ENCODE results near the gene PCGF2. TPM values are rescaled to one million over a fixed set of nuclear protein-coding genes. Genes with fewer than 3 reads are reported as not detected.
A peak's percentile ranks its signal among the peaks of the same experiment; 100 is the strongest.

The PCGF2 gene
- total RNA-seq, 2 experiments from 2014 or later, result 12.8 to 47.3 TPM

DNA sequence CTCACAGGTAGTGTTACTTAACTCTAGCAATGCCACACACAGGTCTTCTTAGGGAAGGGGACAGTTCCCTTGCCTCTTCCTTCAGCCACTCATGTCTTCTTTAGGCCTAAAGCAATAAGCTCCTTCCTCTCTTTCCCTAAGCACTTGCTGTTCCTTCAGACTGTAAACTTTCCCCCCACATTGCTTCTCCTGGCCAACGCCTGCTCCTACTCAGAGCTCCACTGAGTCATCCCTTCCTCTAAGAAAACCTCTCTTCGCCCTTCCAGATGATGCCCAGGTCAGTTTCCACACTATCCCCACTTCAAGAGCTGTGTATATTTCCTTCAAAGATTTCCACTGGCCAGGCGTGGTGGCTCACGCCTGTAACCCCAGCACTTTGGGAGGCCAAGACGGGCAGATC lies 60.9 kb downstream of the PCGF2 start:
- no peaks in the 10 kb centered on the region for H4K20me1 ChIP-seq (ENCODE audit: insufficient read depth, low read length)
- DNase-seq (ENCODE audit: low spot score), result no peak
- intact Hi-C loops (cut with micrococcal nuclease; ENCODE audit: unreplicated experiment), result no loop called here
- H3K27ac ChIP-seq (ENCODE audit: low read depth, low read length, poor library complexity, severe bottlenecking), result no peak overlapping the region
- no TSS peak for BruUV-seq (replicated peaks)
- no peak overlapping the region for H2AFZ ChIP-seq (ENCODE audit: low read length)
- H3K79me2 ChIP-seq (ENCODE audit: insufficient read depth, low read depth, low read length), result no peaks in the 10 kb centered on the region
- H3K4me2 ChIP-seq (ENCODE audit: low read length), result no peak overlapping the region
- H3K36me3 ChIP-seq (ENCODE audit: insufficient read depth, low read length), result no peaks in the 10 kb centered on the region
- no peak overlapping the region for H3K4me3 ChIP-seq (ENCODE audit: low read depth, low read length, poor library complexity, severe bottlenecking)
- ChIA-PET CTCF (ENCODE audit: unreplicated experiment) (no interaction called here), POLR2A (no interaction called here)
- H3K9me3 ChIP-seq (ENCODE audit: low read length), result no peaks in the 10 kb centered on the region
- no peak for TF ChIP-seq EZH2phosphoT487 (IDR thresholded peaks at IDR 0.05; ENCODE audit: borderline replicate concordance, low read depth, low read length)
- no peak for TF ChIP-seq CTCF (conservative IDR thresholded peaks at IDR 0.05; ENCODE audit: low read length)
- H3K4me1 ChIP-seq (ENCODE audit: insufficient read depth, low read length, poor library complexity, severe bottlenecking), result peaks cover 3% of the 10 kb centered on the region
- no peaks in the 10 kb centered on the region for H3K9me2 ChIP-seq (ENCODE audit: insufficient read depth, low read length)

- Histone ChIP-seq H3K9me3 (ENCODE audit: low read length) (no peaks in the 10 kb centered on the region), H3K4me2 (ENCODE audit: low read length) (no peak overlapping the region), H3K4me3 (ENCODE audit: low read depth, low read length, poor library complexity, severe bottlenecking) (no peak overlapping the region), H3K9me2 (ENCODE audit: insufficient read depth, low read length) (no peaks in the 10 kb centered on the region), H3K79me2 (ENCODE audit: insufficient read depth, low read depth, low read length) (no peaks in the 10 kb centered on the region), H3K36me3 (ENCODE audit: insufficient read depth, low read length) (no peaks in the 10 kb centered on the region), H3K27ac (ENCODE audit: low read depth, low read length, poor library complexity, severe bottlenecking) (no peak overlapping the region), H3K4me1 (ENCODE audit: insufficient read depth, low read length, poor library complexity, severe bottlenecking) (no peaks in the 10 kb centered on the region), H2AFZ (ENCODE audit: low read length) (no peak overlapping the region), H4K20me1 (ENCODE audit: insufficient read depth, low read length) (no peaks in the 10 kb centered on the region)
- no peak for DNase-seq (ENCODE audit: low spot score)
- TF ChIP-seq EZH2phosphoT487 (IDR thresholded peaks at IDR 0.05; ENCODE audit: borderline replicate concordance, low read depth, low read length) (no peak), CTCF (conservative IDR thresholded peaks at IDR 0.05; ENCODE audit: low read length) (no peak)
- CTCF ChIA-PET (ENCODE audit: unreplicated experiment), result interaction anchor here (0.5 kb wide), 1 partner anchor 27 kb away, joined by 4 read pairs; no protein-coding TSS in a partner anchor
- intact Hi-C loops (cut with micrococcal nuclease; ENCODE audit: unreplicated experiment), result no loop called here
- BruUV-seq (replicated peaks), result no TSS peak
- POLR2A ChIA-PET, result no interaction called here
These were observed 62.6 kb downstream of the PCGF2 start for GRCh38 chr17:38685491-38685890.

Small RNA genes lying within 50 kb of the gene (microRNA-seq; reads per million reads assigned to microRNA genes)
- gene MIR4726 (ENCODE audit: borderline replicate concordance) (2.3 reads per million), gene MIR4734 (ENCODE audit: borderline replicate concordance) (3.8 reads per million)

Small RNA genes lying within 50 kb of the gene (small RNA-seq; reads per million reads assigned to genes)
- gene MIR4726 (not detected), gene MIR4734 (not detected), gene RNA5SP440 (2.0 reads per million, percentile 78 among the genes with 10 or more reads in this experiment), gene RNU6-866P (not detected)

Other genes with a start within 250 kb of the PCGF2 start
- 0.15 and 1.5 TPM in 2 replicates for gene SRCIN1, start 142.4 kb downstream of the PCGF2 start, total RNA-seq (2014; rRNA removed; shearing (Covaris generic))
- 4.6 and 4.9 TPM in 2 replicates for gene SRCIN1, start 142.4 kb downstream of the PCGF2 start, total RNA-seq (2022)
- 8.3 and 11.8 TPM in 2 replicates for gene EPOP, start 73.4 kb downstream of the PCGF2 start, total RNA-seq (2014; rRNA removed; shearing (Covaris generic))
- 21.7 and 27.2 TPM in 2 replicates for gene EPOP, start 73.4 kb downstream of the PCGF2 start, total RNA-seq (2022)
- 81.7 and 94.9 TPM in 2 replicates for gene MLLT6, start 43.1 kb downstream of the PCGF2 start, total RNA-seq (2014; rRNA removed; shearing (Covaris generic))
- 174 and 175 TPM in 2 replicates for gene MLLT6, start 43.1 kb downstream of the PCGF2 start, total RNA-seq (2022)
- gene CISD3, start 18.0 kb downstream of the PCGF2 start, total RNA-seq (2014; rRNA removed; shearing (Covaris generic)), result 11.4 and 13.4 TPM in 2 replicates
- 24.9 and 25.1 TPM in 2 replicates for gene CISD3, start 18.0 kb downstream of the PCGF2 start, total RNA-seq (2022)
- 290 and 348 TPM in 2 replicates for gene PSMB3, start 4.4 kb upstream of the PCGF2 start, total RNA-seq (2014; rRNA removed; shearing (Covaris generic))
- 231 and 246 TPM in 2 replicates for gene PSMB3, start 4.4 kb upstream of the PCGF2 start, total RNA-seq (2022)
- gene PIP4K2B, start 51.2 kb upstream of the PCGF2 start, total RNA-seq (2014; rRNA removed; shearing (Covaris generic)), result 23.6 and 33.0 TPM in 2 replicates
- 37.8 and 38.6 TPM in 2 replicates for gene PIP4K2B, start 51.2 kb upstream of the PCGF2 start, total RNA-seq (2022)
- 22.2 and 25.4 TPM in 2 replicates for gene CWC25, start 77.0 kb upstream of the PCGF2 start, total RNA-seq (2014; rRNA removed; shearing (Covaris generic))
- 26.8 and 30.8 TPM in 2 replicates for gene CWC25, start 77.0 kb upstream of the PCGF2 start, total RNA-seq (2022)
- 1,289 and 1,881 TPM in 2 replicates for gene RPL23, start 105.4 kb upstream of the PCGF2 start, total RNA-seq (2014; rRNA removed; shearing (Covaris generic))
- 1,611 and 1,766 TPM in 2 replicates for gene RPL23, start 105.4 kb upstream of the PCGF2 start, total RNA-seq (2022)
- 44.3 and 48.6 TPM in 2 replicates for gene LASP1, start 121.7 kb upstream of the PCGF2 start, total RNA-seq (2014; rRNA removed; shearing (Covaris generic))
- gene LASP1, start 121.7 kb upstream of the PCGF2 start, total RNA-seq (2022), result 101 and 110 TPM in 2 replicates
- not detected in 2 replicates for gene FBXO47, start 219.1 kb upstream of the PCGF2 start, total RNA-seq (2014; rRNA removed; shearing (Covaris generic))
- gene FBXO47, start 219.1 kb upstream of the PCGF2 start, total RNA-seq (2022), result 0.13 and 0.15 TPM in 2 replicates